ENCODE results near the gene PCDH9. TPM values are rescaled to one million over a fixed set of nuclear protein-coding genes. Genes with fewer than 3 reads are reported as not detected.

Gene PCDH9
- total and polyA plus RNA-seq, 10 of the 15 experiments (the other 5 are each of a cell fraction or from before 2014, with no cell fraction given), result 0.02 to 2.3 (median 0.05) TPM; not detected in 1

- peak; percentile 66 for ATAC-seq
- ChIA-PET RAD21 (ENCODE audit: unreplicated experiment) (no interaction called here), POLR2A (no interaction called here), CTCF (interaction anchor here (0.6 kb wide), 2 partner anchors 18 to 798 kb away, joined by 3 read pairs; no protein-coding TSS in a partner anchor), SMC1A (ENCODE audit: uncharacterized antibody, unreplicated experiment) (no interaction called here)
- no peak for FAIRE-seq
- Histone ChIP-seq H3K9ac (ENCODE audit: control insufficient read depth, insufficient read depth, low read length) (no peak overlapping the region), H2AFZ (ENCODE audit: control insufficient read depth, low read depth, low read length) (no peak overlapping the region), H3K36me3 (ENCODE audit: control insufficient read depth in 2 of 2, insufficient read depth in 2 of 2, low read length in 1 of 2) (no peaks in the 10 kb centered on the region), H3K4me2 (ENCODE audit: control insufficient read depth, insufficient read depth) (no peak overlapping the region), H3K4me1 (ENCODE audit: control insufficient read depth, insufficient read depth, low read length) (no peaks in the 10 kb centered on the region), H3K79me2 (ENCODE audit: control insufficient read depth, insufficient read depth, low read length) (no peaks in the 10 kb centered on the region), H3K9me3 (replicated peaks; ENCODE audit: control insufficient read depth, insufficient read depth, low read length) (no peaks in the 10 kb centered on the region), H4K20me1 (ENCODE audit: control insufficient read depth, insufficient read depth) (no peaks in the 10 kb centered on the region), H3K27ac (ENCODE audit: control insufficient read depth, insufficient read depth) (no peak overlapping the region), H3K4me3 (no peak overlapping the region), H3K27me3 (replicated peaks in 1 of 2; ENCODE audit: control insufficient read depth in 2 of 2, insufficient read depth in 2 of 2, low read length in 1 of 2) (no peaks in the 10 kb centered on the region)
- no TSS peak for BruUV-seq (replicated peaks)
- in situ Hi-C loops (cut with MboI), result no loop called here
- DNase-seq (ENCODE audit: low read depth, low spot score), result no peak
- intact Hi-C loops (cut with micrococcal nuclease; ENCODE audit: unreplicated experiment), result no loop called here
- WGBS (ENCODE audit: insufficient coverage, insufficient replicate concordance, low lambda C conversion rate, missing lambda C conversion rate), result 0% methylated on average over 1 of the region's 1 CpG
- TF ChIP-seq PAX8 (IDR thresholded peaks at IDR 0.05), result no peak
- no peak for TF ChIP-seq ZBTB11 (CRISPR knock-in tag; IDR thresholded peaks at IDR 0.05)
- TF ChIP-seq ZBTB40 (IDR thresholded peaks at IDR 0.05; ENCODE audit: borderline replicate concordance), result no peak
- TF ChIP-seq NFXL1 (IDR thresholded peaks at IDR 0.05; ENCODE audit: borderline replicate concordance), result no peak
- TF ChIP-seq MTA2 (IDR thresholded peaks at IDR 0.05; ENCODE audit: low read depth), result no peak
- TF ChIP-seq PRDM15 (CRISPR knock-in tag; IDR thresholded peaks at IDR 0.05), result no peak
- TF ChIP-seq TCF12 (IDR thresholded peaks at IDR 0.05; ENCODE audit: low read depth, low read length), result no peak
- TF ChIP-seq HDGF (IDR thresholded peaks at IDR 0.05), result no peak
- TF ChIP-seq BRCA1 (IDR thresholded peaks at IDR 0.05; ENCODE audit: low read depth, low read length), result no peak
- no peak for TF ChIP-seq BACH1 (IDR thresholded peaks at IDR 0.05; ENCODE audit: borderline replicate concordance)
- TF ChIP-seq EP300 (IDR thresholded peaks at IDR 0.05; ENCODE audit: borderline replicate concordance in 1 of 2, control insufficient read depth in 1 of 2, low read depth in 2 of 2, low read length in 2 of 2), result no peak
- no peak for TF ChIP-seq ASH2L (IDR thresholded peaks at IDR 0.05; ENCODE audit: borderline replicate concordance, low read depth)
- TF ChIP-seq POLR2A (IDR thresholded peaks at IDR 0.05; ENCODE audit: low read depth, low read length), result no peak
- TF ChIP-seq NR2C2 (IDR thresholded peaks at IDR 0.05; ENCODE audit: borderline replicate concordance, control insufficient read depth, insufficient read length, low read depth), result no peak
- no peak for TF ChIP-seq NFIC (IDR thresholded peaks at IDR 0.05; ENCODE audit: low read depth, low read length)
Observed at GRCh38 chr13:67258482-67258881, 28.3 kb upstream of the PCDH9 start.
